SIG-M5 treated with dmso at 0.1 percent for 504 hours (cell line): ENCODE results near the gene MKNK2.
A peak's percentile ranks its signal among the peaks of the same experiment; 100 is the strongest.

ENCODE experiments used
- DNase-seq: peaks from one replicate; lab custom pipeline; 2025; ENCODE audit not compliant: unreplicated experiment; lab: John Stamatoyannopoulos, UW

MKNK2 gene

DNA sequence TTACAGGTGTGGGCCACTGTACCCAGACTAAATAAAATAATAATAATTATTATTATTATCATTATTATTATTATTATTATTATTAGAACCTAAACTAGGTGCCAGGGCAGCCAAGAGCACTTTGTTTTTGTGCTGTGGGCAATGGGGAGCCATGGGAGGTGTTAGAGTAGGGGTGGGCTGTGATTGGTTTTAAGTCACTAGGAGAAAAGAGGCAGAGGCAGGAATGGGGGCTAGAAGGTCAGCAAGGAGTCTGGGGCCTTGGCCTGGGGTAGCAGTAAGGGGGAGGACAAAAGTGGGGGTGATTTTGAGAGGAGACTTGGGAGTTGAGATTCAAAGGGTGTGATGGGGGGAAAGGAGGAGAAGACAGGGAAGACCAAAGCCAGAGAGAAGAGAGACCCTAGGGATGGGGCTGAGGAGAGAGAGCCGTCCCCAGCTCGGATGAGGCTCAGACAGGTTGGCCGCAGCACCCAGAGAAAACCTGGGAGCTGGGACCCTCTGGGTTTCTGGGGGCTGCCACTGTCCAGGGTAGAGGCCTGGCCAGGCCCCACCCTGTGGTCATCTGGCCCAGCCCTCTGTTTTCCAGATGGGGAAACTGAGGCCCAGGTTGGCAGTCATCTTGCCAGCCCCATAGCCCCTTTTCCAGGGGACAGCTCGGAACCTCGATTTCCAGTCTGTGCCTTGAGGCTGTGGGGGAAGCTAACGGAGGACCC lies 17.8 kb downstream of the MKNK2 start:
- DNase-seq: no peak

DNA sequence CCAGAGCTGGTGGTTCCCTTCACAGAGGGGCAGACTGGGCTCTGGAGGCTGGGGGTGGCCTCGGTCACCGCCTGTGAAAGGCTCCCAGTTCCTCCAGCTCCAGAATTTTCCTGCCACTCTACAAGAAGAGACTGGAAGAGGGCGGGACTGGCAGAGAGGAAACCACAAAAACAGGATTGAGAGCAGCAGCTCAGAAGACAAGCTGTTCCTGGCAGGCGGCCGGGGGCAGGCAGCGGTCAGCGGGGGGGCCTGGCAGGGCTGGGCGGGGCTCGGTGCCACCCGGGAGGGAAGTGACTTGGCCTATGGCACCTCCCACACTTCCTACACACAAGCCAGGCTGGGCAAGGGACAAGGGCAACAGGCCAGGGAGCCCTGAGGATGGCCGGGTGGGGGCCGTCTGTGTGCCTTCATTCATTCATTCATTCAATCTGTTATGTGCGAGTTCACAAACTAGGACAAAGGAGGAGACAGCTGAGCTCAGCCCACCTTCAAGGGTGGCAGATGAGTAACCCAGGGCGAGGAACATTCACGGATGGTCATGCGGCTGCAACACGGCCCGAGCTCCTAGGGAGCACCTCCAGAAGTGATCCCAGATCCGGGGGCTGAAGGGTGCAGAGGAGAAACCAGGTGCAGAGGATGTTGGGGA lies 18.6 kb downstream of the MKNK2 start:
- DNase-seq: peak; percentile 53

DNA sequence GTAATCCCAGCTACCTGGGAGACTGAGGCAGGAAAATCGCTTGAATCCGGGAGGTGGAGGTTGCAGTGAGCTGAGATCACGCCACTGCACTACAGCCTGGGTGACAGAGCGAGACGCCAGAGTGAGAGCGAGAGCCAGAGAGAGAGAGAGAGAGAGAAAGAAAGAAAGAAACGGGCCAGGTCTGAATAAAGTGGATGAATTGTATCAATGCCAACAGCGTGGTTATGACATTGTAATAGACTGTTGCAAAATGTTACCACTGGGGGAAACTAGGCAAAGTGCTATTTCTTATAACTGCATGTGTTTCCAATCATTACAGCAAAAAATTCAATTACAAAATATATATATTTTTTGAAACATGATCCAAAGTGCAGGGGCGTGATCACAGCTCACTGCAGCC lies 23.7 kb downstream of the MKNK2 start:
- DNase-seq: no peak

DNA sequence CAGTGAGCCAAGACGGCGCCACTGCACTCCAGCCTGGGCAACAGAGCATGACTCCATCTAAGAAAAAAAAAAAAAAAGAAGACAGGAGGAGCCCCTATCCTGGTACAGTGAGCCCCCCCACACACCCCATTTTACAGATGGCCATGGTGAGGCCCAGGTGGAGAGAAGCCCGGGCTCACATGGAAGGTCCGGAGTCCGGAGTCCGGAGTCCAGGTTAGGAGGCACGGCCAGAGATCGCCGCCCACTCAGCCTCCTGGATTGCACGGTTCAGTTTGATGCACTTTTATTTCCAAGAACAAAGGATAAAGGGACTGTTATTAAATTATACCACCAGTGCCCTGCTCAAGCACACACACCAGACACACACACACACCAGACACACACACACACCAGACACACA lies 24.3 kb downstream of the MKNK2 start:
- no peak for DNase-seq

DNA sequence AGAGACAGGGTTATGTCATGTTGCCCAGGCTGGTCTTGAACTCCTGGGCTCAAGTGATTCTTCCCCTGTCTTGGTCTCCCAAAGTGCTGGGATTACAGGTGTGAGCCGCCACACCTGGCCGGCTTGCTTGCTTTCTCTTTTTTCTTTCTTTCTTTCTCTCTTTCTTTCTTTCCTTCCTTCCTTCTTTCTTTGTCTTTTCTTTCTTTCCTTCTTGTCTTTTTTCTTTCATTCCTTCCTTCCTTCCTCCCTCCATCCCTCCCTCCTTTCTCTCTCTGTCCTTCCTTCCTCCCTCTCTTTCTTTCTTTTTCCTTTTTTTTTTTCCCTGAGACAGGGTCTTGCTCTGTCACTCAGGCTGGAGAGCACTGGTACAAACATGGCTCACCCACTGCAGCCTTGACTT lies 28.8 kb downstream of the MKNK2 start:
- DNase-seq: no peak

DNA sequence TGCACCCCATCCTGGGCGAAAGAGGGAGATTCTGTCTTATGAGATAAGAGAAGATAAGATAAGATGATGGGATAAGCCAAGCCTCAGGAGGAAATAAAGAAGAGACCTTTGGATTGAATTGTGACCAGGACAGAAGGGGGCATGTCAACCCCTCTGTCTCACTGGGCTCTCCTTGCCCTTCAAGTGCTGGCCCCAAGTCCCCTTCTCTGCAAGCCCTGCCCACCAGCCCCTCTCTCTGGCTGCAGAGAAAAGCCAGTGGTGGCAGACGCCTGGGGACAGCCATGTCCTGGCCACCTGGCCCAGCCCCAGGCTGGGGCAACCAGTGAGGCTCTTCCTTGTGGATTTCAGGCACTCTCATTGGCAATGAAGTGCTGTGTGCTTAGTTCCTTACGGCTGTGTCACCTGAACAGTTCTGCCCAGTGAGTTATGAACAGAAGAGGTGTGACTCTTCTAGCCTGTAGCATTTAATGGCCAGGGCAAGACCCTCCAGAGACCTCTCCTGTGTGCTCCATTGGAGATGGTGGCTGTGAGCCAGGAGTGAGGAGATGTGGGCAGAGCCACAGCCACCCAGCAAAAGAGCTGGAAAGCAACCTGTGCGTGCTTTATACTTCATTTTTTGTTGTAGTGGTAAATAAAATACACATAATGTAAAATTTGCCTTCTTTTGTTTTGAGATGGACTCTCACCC lies 29.4 kb downstream of the MKNK2 start:
- DNase-seq: no peak

DNA sequence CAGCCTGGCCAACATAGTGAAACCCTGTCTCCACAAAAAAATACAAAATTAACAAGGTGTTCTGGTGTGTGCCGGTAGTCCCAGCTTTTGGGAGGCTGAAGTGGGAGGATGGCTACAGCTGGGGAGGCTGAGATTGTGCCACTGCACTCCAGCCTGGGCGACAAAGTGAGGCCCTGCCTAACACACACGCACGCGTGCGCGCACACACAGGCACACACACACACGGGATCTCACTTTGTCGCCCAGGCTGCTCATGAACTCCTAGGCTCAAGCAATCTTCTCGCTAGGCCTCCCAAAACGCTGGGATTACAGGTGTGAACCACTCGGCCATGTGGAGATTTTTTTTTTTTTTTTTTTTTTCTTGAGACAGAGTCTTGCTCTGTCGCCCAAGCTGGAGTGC lies 32.3 kb downstream of the MKNK2 start:
- DNase-seq: no peak

DNA sequence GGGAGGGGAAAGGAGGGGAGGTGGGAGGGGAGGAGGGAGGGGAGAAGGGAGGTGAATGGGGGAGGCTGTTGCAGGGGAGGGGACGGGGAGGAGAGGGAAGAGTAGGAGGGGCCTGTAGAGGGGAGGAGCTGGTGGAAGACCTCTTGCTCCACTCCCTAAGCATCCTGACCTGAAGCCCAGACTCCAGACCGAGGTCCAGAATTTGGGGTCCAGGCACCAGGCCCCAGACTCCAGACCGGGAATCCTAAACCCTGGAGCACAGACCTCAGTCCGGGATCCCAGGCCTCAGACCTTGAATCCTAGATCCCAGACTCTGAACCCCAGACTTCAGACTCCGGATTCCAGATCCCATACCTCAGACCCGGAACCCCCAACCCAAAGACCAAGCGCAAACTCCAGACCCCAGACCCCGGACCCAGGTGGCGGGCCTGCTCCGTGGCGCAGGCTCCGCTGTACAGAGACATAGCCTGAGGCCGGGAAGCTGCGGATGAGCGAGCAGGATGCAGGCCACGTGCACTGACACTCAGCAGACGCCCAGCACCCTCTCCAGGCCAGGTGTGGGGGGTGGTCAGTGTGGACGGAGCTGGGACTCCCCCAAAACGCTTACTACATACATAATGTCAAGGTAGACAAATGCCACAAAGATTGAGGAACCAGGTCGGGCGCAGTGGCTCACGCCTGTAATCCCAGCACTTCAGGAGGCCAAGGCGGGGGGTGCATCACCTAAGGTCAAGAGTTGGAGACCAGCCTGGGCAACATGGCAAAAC lies 34.8 kb downstream of the MKNK2 start:
- peak; percentile 58 for DNase-seq

DNA sequence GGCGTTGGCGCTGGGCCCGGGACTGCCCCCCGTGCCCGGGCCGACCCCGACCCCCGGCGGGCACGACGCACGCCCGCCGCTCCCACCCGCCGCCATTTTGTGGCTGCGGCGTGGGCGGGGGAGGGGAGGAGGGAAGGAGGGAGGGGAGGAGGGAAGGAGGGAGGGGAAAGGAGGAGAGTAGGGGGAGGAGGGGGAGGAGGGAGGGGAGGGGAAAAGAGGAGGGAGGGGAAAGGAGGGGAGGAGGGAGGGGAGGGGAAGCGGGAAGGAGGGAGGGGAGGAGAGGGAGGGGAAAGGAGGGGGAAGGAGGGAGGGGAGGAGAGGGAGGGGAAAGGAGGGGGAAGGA lies 35.5 kb downstream of the MKNK2 start, which contains the start of gene BTBD2:
Gene BTBD2 (minus strand): TSS at position 107 of the 343 bp plus-strand sequence. CDS start 11 bp downstream, at position 96.
- peak; percentile 30 for DNase-seq

DNA sequence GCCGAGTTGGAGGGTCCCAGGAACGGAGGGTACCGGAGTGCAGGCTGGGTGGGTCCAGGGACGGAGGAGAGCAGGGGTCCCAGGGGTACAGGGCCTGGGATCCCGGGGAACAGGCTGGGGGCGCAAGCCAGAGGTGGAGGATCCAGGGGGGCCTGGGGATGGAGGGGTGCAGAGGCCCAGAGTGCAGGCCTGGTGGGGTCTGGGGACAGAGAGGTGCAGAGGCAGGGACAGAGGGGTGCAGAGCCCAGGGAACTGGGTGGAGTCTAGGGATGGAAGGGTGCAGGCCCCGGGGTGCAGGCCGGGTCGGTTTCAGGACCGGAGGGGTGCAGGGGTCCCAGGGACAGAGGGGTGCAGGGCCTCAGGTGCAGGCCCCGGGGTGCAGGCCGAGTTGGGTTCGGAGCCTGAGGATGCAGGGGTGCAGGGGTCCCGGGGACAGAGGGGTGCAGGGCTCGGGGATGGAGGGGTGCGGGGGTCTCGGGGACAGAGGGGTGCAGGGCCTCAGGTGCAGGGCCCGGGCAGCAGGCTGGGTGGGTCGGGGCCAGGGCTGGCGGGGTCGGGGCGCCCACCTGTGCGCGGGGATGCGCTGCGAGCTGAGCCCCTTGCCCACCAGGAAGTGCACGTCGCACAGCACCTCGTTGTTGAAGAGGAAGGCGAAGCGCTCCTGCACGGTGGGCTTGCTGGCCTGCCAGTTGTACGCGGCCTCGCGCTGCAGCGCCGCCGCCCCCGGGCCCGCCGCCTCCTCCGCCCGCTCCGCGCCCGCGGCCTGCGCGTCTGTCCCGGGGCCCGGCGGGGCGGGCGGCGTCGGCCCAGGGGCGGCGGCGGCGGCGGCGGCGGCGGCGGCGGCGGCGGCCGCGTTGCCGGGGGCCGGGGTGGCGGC lies 36.1 kb downstream of the MKNK2 start:
- DNase-seq: no peak

DNA sequence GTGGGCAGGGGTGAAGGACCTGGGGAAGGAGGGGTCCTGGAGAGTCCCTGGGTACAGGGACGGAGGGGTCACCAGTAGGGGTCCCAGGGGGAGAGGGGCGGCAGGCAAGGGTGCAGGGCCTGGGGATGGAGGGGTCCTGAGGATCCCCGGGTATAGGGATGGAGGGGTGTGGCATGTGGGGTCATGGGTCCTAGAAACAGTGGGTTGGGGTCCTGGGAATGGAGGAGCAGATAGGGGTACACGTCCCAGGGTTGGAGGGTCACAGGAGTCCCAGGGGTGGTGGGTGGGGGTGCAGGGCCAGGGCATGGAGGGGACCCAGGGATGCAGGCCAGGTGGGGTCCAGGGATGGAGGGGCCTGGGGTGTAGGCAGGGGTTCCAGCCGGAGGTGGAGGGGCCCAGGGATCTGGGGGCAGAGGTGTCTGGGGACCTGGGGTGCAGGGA lies 36.9 kb downstream of the MKNK2 start:
- no peak for DNase-seq

DNA sequence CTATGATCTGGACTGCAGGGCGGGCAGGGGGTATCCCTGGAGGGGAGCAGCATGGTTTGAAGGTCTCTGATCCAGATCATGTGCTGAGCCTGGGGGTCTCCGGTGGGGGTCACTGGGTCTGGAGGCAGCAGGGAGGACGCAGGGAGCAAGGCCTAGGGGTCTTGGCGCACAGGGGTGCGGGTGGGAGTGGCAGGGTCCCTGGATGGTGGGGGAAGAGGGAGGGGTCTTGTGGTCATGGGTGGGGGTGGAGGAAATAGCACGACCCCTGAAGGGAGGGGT lies 37.4 kb downstream of the MKNK2 start:
- no peak for DNase-seq

DNA sequence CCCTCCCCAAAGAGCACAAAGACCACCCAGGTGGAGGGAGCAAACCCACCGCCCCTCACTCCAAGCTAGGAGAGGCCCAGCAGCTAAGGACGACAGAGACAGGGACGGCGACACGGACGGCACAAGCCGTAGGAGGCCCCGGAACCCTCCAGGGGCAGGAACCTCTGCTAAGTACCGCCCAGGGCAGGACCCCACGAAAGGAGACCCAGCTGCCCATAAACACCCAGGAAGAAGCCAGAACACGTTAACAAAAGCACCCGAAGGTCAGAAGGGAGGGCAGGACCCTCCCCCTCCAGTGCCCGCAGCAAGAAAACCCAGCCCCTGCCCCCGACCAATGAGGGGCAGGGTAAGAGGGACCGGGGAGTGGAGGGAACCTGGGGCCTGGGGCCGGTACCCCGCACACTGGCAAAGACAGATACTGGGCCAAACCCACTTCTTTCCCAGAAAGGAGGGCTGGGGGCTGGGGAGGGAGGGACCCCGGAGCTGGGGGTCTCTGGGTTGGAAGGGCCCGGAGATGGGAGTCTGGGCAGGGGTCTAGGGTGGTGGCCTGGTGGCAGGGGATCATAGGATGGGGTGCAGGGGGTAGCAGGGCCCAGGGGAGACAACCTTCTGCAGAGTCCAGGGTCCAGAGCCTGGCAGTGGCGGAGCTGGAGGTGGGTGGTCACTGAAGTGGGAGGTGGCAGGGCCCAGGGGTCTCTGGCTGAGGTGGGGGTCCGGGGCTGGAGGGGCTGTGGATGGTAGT lies 37.9 kb downstream of the MKNK2 start:
- no peak for DNase-seq

DNA sequence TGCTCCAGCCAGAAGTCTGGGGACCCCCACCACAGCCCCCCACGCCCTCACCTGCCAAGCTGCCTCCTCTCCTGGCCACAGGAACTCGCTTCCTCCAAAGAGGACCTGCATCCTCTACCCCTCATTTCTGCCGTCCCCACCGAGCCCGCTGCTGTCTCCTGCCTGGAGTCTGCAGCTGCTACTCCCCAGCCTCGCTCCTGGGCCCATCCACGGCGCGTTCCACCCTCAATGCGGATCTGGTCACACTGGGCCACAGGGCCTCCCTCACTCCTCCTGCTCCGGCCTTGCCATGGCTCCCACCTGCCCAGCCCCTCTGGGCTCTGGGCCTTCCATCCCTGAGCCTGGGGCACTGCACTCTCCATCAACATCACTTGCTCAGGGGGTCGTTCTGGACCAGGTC lies 39.9 kb downstream of the MKNK2 start:
- DNase-seq: no peak

DNA sequence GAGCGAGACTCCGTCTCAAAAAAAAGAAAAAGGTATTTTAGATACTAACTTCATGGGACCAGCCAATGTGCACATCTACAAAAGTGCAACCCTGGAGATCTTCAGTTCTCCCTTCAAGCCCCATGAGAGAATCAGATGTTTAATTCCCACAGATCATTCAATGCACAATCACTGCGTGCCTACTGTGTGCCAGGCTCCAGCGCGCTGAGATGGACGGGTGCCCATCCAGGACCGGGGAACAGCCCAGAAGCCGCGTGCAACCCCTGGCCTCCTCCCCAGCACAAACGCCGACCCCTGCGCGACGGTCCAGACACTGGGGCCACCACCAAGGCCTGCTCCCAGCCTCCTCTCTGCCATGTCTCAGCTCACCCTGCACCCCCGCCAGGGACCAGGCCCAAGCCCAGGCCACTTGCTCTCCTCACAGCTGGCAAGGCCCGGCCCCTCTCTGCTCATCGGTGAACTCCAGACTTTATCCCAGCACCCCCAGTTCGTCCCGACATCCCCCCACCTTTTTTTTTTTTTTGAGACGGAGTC lies 40.8 kb downstream of the MKNK2 start:
- no peak for DNase-seq

DNA sequence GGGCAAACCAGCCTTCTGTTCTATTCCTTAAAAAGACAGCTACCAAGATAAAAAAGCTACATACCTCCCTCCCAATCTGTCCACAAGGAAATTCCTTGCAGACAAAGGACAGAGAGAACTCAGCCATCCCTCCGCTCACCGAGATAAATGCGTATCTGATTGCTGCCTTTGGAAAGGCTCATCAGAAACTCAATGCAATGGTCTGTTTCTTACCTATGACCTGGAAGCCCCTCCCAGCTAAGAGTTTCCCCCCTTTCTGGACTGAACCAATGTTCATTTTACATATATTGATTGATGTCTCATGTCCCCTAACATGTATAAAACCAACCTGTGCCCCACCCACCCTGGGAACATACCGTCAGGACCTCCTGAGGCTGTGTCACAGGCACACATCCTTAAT lies 47.2 kb downstream of the MKNK2 start:
- no peak for DNase-seq

DNA sequence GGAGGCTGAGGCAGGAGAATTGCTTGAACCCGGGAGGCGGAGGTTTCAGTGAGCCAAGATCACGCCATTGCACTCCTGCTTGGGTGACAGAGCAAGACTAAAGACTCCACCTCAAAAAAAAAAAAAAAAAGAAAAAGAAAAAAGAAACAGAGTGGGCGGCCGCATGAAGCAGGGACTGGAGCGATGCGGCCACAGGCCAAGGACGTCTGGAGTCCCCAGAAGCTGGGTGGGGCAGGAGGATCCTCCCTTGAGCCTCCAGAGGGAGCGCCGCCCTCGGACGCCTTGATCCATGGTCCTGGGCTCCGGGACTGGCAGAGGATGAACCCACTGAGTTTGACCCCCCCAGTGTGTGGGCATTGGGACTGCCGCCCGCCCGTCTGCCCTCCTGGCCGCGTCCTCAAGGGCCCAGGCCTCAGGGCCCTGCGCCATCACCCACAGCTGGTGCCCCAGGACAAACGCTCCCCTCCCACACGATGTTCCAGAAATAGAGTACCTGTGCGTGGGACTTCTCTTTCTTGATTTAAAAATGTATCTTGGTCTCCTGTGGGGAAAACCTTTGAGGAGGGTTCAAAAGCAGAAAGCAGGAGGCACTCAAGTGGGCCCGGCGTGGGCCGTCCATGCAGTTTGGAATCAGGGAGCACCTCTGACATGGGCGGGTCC lies 51.1 kb downstream of the MKNK2 start:
- DNase-seq: no peak

DNA sequence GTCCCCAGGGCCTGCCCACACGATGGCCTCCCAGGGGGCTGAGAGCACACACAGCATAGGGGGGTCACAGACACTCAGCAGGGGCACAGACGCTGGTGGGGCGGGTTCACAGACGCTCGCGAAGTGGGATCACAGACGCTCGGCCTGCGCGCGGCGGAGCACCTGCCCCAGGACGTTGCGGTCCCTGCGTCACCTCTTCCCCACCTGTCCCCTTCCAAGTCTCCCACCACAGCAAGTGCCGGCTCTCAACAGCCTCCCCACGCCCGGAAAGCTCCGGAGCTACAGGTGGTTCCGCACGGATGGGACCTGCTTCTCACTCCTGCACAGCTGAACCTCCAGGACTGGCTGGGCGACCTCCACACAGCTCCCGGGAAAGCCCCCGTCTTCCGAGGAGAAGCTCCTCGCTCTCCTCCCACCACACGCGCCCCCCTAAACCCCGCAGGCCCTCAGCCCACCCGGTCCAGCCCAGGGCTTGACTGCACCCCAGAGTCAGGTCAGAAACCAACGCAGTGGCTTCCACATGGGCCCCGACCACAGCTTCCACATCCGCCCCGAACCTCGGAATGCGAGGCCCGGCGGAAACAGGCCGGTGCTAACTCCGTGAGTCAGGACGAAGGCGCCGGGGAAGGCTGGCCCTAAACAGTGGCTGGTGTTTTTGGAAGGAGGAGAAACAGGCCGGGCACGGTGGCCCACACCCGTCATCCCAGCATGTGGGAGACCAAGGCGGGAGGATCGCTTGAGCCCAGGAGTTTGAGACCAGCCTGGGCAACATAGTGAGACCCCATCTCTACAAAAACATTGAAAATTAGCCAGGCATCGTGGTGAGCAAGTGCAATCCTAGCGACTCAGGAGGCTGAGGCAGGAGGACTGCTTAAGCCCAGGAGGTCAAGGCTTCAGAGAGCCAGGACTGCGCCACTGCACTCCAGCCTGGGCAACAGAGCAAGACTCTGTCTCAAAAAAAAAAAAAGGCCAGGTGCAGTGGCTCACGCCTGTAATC lies 52.0 kb downstream of the MKNK2 start:
- no peak for DNase-seq
